ENCODE data around the gene LRBA.

DNA sequence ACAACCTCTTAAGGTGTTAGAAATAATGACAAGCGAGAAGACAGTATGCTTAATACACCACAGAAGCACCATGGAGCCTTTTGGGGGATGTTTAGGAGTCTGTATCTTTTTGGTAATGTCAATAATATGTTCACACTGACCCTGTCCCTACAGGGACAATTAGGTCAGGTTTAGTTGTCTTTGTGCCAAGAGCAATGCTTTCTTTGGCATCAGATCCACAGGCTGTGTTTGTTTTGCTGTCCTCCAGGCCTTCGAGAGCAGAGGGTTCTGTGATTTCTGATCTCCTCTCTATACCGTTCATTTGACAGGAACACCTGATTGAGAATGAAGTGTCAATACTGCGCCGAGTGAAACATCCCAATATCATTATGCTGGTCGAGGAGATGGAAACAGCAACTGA lies 783.1 kb downstream of the LRBA start:
- TF ChIP-seq, protein P1, sequence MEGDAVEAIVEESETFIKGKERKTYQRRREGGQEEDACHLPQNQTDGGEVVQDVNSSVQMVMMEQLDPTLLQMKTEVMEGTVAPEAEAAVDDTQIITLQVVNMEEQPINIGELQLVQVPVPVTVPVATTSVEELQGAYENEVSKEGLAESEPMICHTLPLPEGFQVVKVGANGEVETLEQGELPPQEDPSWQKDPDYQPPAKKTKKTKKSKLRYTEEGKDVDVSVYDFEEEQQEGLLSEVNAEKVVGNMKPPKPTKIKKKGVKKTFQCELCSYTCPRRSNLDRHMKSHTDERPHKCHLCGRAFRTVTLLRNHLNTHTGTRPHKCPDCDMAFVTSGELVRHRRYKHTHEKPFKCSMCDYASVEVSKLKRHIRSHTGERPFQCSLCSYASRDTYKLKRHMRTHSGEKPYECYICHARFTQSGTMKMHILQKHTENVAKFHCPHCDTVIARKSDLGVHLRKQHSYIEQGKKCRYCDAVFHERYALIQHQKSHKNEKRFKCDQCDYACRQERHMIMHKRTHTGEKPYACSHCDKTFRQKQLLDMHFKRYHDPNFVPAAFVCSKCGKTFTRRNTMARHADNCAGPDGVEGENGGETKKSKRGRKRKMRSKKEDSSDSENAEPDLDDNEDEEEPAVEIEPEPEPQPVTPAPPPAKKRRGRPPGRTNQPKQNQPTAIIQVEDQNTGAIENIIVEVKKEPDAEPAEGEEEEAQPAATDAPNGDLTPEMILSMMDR (conservative IDR thresholded peaks at IDR 0.05): no peak
- TF ChIP-seq EZH2 (IDR thresholded peaks at IDR 0.05; ENCODE audit: low read depth): no peak

Data from PC-9 (cell line).